DMS 273 (cell line): ENCODE measurements around the gene RAB21.
"Not testable (repeated sequence)": the region's sequence is repeated elsewhere in the genome, so short reads cannot be mapped to it uniquely, and the experiment has no call there.

Experiments used
- DNase-seq: peaks from one replicate; lab custom pipeline; 2025; ENCODE audit not compliant: unreplicated experiment; lab: John Stamatoyannopoulos, UW

The RAB21 gene

GRCh38 chr12:71749666-71750065, 5.0 kb upstream of the RAB21 start:
- no peak for DNase-seq

GRCh38 chr12:71752891-71753290, 1.8 kb upstream of the RAB21 start:
- DNase-seq: no peak

- peak; percentile 57 for DNase-seq
Measured at GRCh38 chr12:71755146-71755892, 656 bp downstream of the RAB21 start.

GRCh38 chr12:71756054-71756690, 1.5 kb downstream of the RAB21 start:
- no peak for DNase-seq

- no peak for DNase-seq
Measured at GRCh38 chr12:71759941-71760340, 5.3 kb downstream of the RAB21 start.

- DNase-seq: no peak
Measured at GRCh38 chr12:71760471-71760870, 5.8 kb downstream of the RAB21 start.

GRCh38 chr12:71761354-71761753, 6.7 kb downstream of the RAB21 start:
- DNase-seq: not testable (repeated sequence)

- DNase-seq: no peak
Measured at GRCh38 chr12:71763677-71764379, 9.2 kb downstream of the RAB21 start.

- DNase-seq: no peak
Measured at GRCh38 chr12:71764587-71765321, 10.1 kb downstream of the RAB21 start.

GRCh38 chr12:71766202-71766601, 11.5 kb downstream of the RAB21 start:
- no peak for DNase-seq

- DNase-seq: no peak
Measured at GRCh38 chr12:71767183-71767582, 12.5 kb downstream of the RAB21 start.

GRCh38 chr12:71768900-71769299, 14.2 kb downstream of the RAB21 start:
- no peak for DNase-seq

GRCh38 chr12:71771069-71771468, 16.4 kb downstream of the RAB21 start:
- DNase-seq: no peak

- no peak for DNase-seq
Measured at GRCh38 chr12:71772735-71773134, 18.1 kb downstream of the RAB21 start.

GRCh38 chr12:71780237-71780822, 25.7 kb downstream of the RAB21 start:
- peak; percentile 60 for DNase-seq

GRCh38 chr12:71782017-71782416, 27.4 kb downstream of the RAB21 start:
- no peak for DNase-seq

GRCh38 chr12:71786829-71787228, 32.2 kb downstream of the RAB21 start:
- DNase-seq: no peak

GRCh38 chr12:71787580-71787979, 32.9 kb downstream of the RAB21 start:
- no peak for DNase-seq

- DNase-seq: no peak
Measured at GRCh38 chr12:71790331-71790730, 35.7 kb downstream of the RAB21 start.

GRCh38 chr12:71791473-71792150, 36.9 kb downstream of the RAB21 start:
- DNase-seq: no peak
